PFSK-1 (cell line): Measurements from ENCODE around the gene TBC1D2.

Experiments used
- FOXP2 ChIP-seq: optimal IDR thresholded peaks from 2 replicates; pipeline ENCODE3; 2011; ENCODE audit warnings: borderline replicate concordance, control low read depth, inconsistent platforms; ENCODE audit not compliant: insufficient read depth; ENCODE audit errors: extremely low read length, extremely low read depth
- POLR2AphosphoS5 ChIP-seq: IDR thresholded peaks from 2 replicates; pipeline ENCODE4 v1.6.1; 2012; ENCODE audit warnings: low read depth, mild to moderate bottlenecking, control low read depth, low read length, moderate library complexity
- SIN3A ChIP-seq: IDR thresholded peaks from 2 replicates; pipeline ENCODE4 v1.6.1; 2012; ENCODE audit warnings: mild to moderate bottlenecking, low read length, moderate library complexity, borderline replicate concordance; ENCODE audit not compliant: insufficient read depth
- TAF1 ChIP-seq: IDR thresholded peaks from 2 replicates; pipeline ENCODE4 v1.6.1; 2012; ENCODE audit warnings: low read length, control low read depth, borderline replicate concordance; ENCODE audit not compliant: insufficient read depth
- TF ChIP-seq, protein P1 (sequence below), 2 experiments: IDR thresholded peaks; 2 replicates each; pipeline versions ENCODE4 v1.6.1 to v1.8.0; 2011 to 2012; ENCODE audit warnings: low read depth in 2 of 2, low read length in 2 of 2, control low read depth in 1 of 2, inconsistent platforms in 1 of 2, mild to moderate bottlenecking in 1 of 2, moderate library complexity in 1 of 2; ENCODE audit not compliant: insufficient read depth in 1 of 2

Gene TBC1D2

DNA sequence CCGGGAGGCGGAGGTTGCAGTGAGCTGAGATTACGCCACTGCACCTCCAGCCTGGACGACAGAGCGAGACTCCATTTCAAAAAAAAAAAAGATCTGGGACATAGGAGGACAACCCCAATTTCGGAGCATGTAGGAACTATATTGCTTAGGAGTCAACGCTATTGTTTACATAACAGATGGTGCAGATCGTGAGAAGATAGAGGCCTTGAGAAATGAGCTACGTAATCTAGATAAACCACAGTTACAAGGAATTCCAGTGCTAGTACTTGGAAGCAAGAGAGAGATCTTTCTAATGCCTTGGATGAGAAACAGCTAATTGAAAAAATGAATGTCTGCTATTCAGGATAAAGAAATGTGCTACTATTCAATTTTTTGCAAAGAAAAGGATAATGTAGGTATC, 20.3 kb downstream of the TBC1D2 start:
- TF ChIP-seq POLR2AphosphoS5 (no peak), TAF1 (no peak), FOXP2 (no peak), SIN3A (no peak)
- TF ChIP-seq, protein P1, sequence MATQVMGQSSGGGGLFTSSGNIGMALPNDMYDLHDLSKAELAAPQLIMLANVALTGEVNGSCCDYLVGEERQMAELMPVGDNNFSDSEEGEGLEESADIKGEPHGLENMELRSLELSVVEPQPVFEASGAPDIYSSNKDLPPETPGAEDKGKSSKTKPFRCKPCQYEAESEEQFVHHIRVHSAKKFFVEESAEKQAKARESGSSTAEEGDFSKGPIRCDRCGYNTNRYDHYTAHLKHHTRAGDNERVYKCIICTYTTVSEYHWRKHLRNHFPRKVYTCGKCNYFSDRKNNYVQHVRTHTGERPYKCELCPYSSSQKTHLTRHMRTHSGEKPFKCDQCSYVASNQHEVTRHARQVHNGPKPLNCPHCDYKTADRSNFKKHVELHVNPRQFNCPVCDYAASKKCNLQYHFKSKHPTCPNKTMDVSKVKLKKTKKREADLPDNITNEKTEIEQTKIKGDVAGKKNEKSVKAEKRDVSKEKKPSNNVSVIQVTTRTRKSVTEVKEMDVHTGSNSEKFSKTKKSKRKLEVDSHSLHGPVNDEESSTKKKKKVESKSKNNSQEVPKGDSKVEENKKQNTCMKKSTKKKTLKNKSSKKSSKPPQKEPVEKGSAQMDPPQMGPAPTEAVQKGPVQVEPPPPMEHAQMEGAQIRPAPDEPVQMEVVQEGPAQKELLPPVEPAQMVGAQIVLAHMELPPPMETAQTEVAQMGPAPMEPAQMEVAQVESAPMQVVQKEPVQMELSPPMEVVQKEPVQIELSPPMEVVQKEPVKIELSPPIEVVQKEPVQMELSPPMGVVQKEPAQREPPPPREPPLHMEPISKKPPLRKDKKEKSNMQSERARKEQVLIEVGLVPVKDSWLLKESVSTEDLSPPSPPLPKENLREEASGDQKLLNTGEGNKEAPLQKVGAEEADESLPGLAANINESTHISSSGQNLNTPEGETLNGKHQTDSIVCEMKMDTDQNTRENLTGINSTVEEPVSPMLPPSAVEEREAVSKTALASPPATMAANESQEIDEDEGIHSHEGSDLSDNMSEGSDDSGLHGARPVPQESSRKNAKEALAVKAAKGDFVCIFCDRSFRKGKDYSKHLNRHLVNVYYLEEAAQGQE (IDR thresholded peaks at IDR 0.05; ENCODE audit: insufficient read depth in 1 of 2, low read depth in 2 of 2, low read length in 2 of 2) = no peak

DNA sequence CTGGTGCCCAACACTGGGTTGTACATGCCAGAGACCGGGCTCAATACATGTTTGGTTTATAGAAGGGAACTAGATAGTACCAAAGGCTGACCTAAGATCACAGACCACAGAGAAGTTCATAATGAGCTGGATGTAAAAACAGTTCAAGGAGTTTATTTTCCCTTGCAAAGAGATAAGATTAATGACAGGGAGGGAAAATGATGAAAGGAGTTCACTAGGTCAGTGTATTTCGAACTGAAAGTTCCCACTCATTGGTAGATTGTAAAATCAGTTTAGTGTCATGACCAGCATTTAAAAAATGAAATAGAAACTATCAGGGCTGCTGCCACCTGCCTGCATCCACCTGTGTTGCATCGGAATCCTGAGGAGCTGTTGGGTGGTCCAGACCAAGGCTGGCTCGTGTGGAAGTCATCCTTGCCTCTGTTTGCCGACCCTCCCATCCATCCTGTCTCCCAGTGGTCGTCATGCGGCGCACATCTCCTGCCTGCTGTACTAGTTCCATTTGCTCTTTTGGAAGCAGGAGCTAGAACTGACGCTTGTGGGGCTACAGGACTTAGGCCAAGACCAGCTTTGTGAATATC, 21.1 kb downstream of the TBC1D2 start:
- TF ChIP-seq POLR2AphosphoS5 (no peak), TAF1 (no peak), FOXP2 (no peak), SIN3A (no peak)
- TF ChIP-seq, protein P1 (IDR thresholded peaks at IDR 0.05; ENCODE audit: insufficient read depth in 1 of 2, low read depth in 2 of 2, low read length in 2 of 2) = no peak

DNA sequence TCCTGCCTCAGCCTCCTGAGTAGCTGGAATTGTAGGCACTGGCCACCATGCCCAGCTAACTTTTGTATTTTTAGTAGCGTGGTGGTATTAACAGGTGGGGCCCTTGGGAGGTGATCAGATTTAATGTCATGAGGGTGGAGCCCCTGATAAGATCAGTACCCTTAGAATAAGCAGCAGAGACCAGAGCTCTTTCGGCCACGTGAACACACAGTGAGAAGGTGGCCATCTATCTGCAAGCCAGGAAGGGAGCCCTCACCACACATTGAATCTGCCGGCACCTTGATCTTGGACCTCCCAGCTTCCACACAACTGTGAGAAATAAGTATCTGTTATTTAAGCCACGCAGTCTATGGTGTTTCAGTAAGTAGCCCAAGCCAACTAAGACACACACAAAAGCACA, 22.5 kb downstream of the TBC1D2 start:
- TF ChIP-seq, protein P1 (IDR thresholded peaks at IDR 0.05; ENCODE audit: insufficient read depth in 1 of 2, low read depth in 2 of 2, low read length in 2 of 2) = no peak
- no peak for TF ChIP-seq SIN3A
- TF ChIP-seq FOXP2 = no peak
- no peak for TF ChIP-seq TAF1
- no peak for TF ChIP-seq POLR2AphosphoS5

DNA sequence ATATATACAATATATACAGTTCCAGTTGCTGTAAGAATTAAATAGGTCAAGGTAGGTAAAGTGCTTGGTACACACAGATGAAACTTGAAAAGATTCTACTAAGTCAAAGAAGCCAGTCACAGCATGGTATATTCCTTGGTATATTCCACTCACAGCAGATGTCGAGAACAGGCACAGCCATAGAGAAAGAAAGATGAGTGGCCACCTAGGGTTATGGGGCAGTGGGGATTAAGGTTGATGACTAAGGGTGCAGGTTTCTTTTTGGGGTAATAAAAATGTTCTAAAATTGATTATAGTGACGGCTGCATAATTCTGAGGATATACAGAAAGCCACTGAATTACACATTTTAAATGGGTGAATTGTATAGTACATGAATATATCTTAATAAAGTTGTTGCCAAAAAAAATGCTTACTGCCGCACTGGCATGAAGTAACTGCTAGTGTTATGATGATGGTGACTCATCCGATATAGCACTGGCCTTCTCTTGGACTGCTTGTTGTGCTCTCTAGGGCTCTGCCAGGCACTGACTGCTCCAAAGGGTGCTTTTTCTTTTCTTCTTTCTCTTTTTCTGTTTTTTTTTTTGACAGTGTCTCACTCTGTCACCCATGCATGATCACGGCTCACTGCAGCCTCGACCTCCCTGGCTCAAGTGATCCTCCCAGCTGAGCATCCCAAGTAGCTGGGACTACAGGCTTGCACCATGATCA, 23.5 kb downstream of the TBC1D2 start:
- TF ChIP-seq SIN3A (no peak), FOXP2 (no peak), POLR2AphosphoS5 (no peak), TAF1 (no peak)
- TF ChIP-seq, protein P1 (IDR thresholded peaks at IDR 0.05; ENCODE audit: insufficient read depth in 1 of 2, low read depth in 2 of 2, low read length in 2 of 2) = no peak

DNA sequence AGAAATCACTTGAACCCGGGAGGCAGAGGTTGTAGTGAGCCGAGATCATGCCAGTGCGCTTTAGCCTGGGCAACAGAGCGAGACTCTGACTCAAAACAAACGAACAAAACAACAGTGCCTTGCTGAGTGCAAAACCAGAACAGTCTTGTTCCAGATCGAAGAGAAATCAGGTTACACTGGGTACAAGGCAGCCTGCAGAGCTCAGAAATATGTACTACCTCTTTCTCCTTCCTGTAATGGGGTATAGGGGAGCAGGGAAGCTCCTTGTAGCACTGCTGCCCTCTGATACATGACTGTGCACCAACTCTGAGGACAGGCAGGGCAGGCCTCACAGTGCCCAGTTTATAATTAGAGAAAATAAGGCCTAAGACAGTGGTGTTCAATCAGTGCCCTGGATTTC, 24.7 kb downstream of the TBC1D2 start:
- TF ChIP-seq POLR2AphosphoS5 (no peak), FOXP2 (no peak), TAF1 (no peak), SIN3A (no peak)
- TF ChIP-seq, protein P1 (IDR thresholded peaks at IDR 0.05; ENCODE audit: insufficient read depth in 1 of 2, low read depth in 2 of 2, low read length in 2 of 2) = no peak
